ACHN (cell line): Measurements from ENCODE around the gene CRTC1.

Experiments used
- DNase-seq: peaks from one replicate; pipeline ENCODE4 v3.0.0-alpha.2; 2015
- in situ Hi-C: cut with HindIII; loops from 2 replicates; pipeline ENCODE4 v1.10.0; 2017; ENCODE audit warnings: low sequenced_read_pairs, low pct_ligation_motif_present, low pct_unique_long_range_greater_than_20kb

The CRTC1 gene

GRCh38 chr19:18683109-18683957, at the start of gene CRTC1:
Gene CRTC1 (plus strand): TSS chr19:18683680. CDS start chr19:18683703, 23 bp downstream.
- peak; percentile 86 for DNase-seq
- in situ Hi-C loops, result no loop called here

- in situ Hi-C loops, result no loop called here
- DNase-seq, result no peak
These were observed 48.7 kb upstream of the CRTC1 start for GRCh38 chr19:18634612-18635297.

- in situ Hi-C loops, result no loop called here
- DNase-seq, result no peak
These were observed 47.7 kb upstream of the CRTC1 start for GRCh38 chr19:18635831-18636182.

GRCh38 chr19:18636183-18636968, 47.1 kb upstream of the CRTC1 start:
- DNase-seq, result peak; percentile 94
- in situ Hi-C loops, result no loop called here

- no peak for DNase-seq
- in situ Hi-C loops, result no loop called here
These were observed 46.4 kb upstream of the CRTC1 start, which contains the start of gene KLHL26 for GRCh38 chr19:18636969-18637629. Gene KLHL26 (plus strand): TSS chr19:18637028. CDS start chr19:18637055, 27 bp downstream.

- DNase-seq, result peak; percentile 21
- in situ Hi-C loops, result no loop called here
These were observed 45.5 kb upstream of the CRTC1 start for GRCh38 chr19:18637673-18638630.

- in situ Hi-C loops, result no loop called here
- DNase-seq, result no peak
These were observed 43.7 kb upstream of the CRTC1 start for GRCh38 chr19:18639706-18640243.

- in situ Hi-C loops, result no loop called here
- DNase-seq, result no peak
These were observed 39.1 kb upstream of the CRTC1 start for GRCh38 chr19:18644196-18645034.

GRCh38 chr19:18645035-18645511, 38.4 kb upstream of the CRTC1 start:
- no peak for DNase-seq
- in situ Hi-C loops, result no loop called here

GRCh38 chr19:18646535-18647370, 36.7 kb upstream of the CRTC1 start:
- in situ Hi-C loops, result no loop called here
- DNase-seq, result no peak

- DNase-seq, result no peak
- in situ Hi-C loops, result no loop called here
These were observed 36.1 kb upstream of the CRTC1 start for GRCh38 chr19:18647371-18647767.

GRCh38 chr19:18647807-18648206, 35.7 kb upstream of the CRTC1 start:
- DNase-seq, result no peak
- in situ Hi-C loops, result no loop called here

GRCh38 chr19:18648973-18649315, 34.5 kb upstream of the CRTC1 start:
- in situ Hi-C loops, result no loop called here
- no peak for DNase-seq

- in situ Hi-C loops, result no loop called here
- no peak for DNase-seq
These were observed 34.0 kb upstream of the CRTC1 start for GRCh38 chr19:18649371-18650020.

- in situ Hi-C loops, result no loop called here
These were observed 33.5 kb upstream of the CRTC1 start for GRCh38 chr19:18650021-18650390.

More at GRCh38 chr19:18650021-18650390, 33.5 kb upstream of the CRTC1 start:
- DNase-seq, result no peak
